Keratinocyte (primary cell): ENCODE data around the gene UPK3BL2.
"Not testable (repeated sequence)": the region's sequence is repeated elsewhere in the genome, so short reads cannot be mapped to it uniquely, and the experiment has no call there.

Source experiments
- CTCF ChIP-seq, 3 experiments: IDR thresholded peaks in 1 of 3; conservative IDR thresholded peaks in 1 of 3; optimal IDR thresholded peaks in 1 of 3; 2 replicates in 2 of 3; 3 replicates in 1 of 3; pipeline versions ENCODE3 to v1.5.1; 2011; ENCODE audit warnings: low read length in 3 of 3, mild to moderate bottlenecking in 3 of 3, moderate library complexity in 2 of 3, control low read depth in 1 of 3, inconsistent platforms in 1 of 3; ENCODE audit not compliant: insufficient read depth in 2 of 3; ENCODE audit errors: extremely low read depth in 1 of 3
- EZH2 ChIP-seq: IDR thresholded peaks from one replicate; pipeline ENCODE4 v1.6.1; 2012; ENCODE audit warnings: inconsistent platforms, mild to moderate bottlenecking, low read length, moderate library complexity

GRCh38 chr7:102583495-102583894 is 40.0 kb upstream of the UPK3BL2 start:
- TF ChIP-seq CTCF (optimal IDR thresholded peaks at IDR 0.05 in 1 of 3, IDR thresholded peaks at IDR 0.05 in 1 of 3, conservative IDR thresholded peaks at IDR 0.05 in 1 of 3; ENCODE audit: extremely low read depth in 1 of 3, insufficient read depth in 2 of 3, low read length in 3 of 3); EZH2: not testable (repeated sequence)
